Stimulated activated naive CD8-positive, alpha-beta T cell treated with anti-CD3 and anti-CD28 coated beads, Interleukin-15, Interleukin-2, amounts not matched to agents 100 U/mL and 50 U/mL, for 24 hours (primary cell): ENCODE data around the gene DLX5.
A peak's percentile ranks its signal among the peaks of the same experiment; 100 is the strongest.
"Not testable (repeated sequence)": the region's sequence is repeated elsewhere in the genome, so short reads cannot be mapped to it uniquely, and the experiment has no call there.

ENCODE experiments used
- ATAC-seq: fragments of 150-1000 bp; cut with Tn5 transposase; one replicate; pipeline ENCODE4 v1.10.0; 2021
- DNase-seq: peaks from one replicate; pipeline ENCODE4 v3.0.0; 2021

Gene DLX5

DNA sequence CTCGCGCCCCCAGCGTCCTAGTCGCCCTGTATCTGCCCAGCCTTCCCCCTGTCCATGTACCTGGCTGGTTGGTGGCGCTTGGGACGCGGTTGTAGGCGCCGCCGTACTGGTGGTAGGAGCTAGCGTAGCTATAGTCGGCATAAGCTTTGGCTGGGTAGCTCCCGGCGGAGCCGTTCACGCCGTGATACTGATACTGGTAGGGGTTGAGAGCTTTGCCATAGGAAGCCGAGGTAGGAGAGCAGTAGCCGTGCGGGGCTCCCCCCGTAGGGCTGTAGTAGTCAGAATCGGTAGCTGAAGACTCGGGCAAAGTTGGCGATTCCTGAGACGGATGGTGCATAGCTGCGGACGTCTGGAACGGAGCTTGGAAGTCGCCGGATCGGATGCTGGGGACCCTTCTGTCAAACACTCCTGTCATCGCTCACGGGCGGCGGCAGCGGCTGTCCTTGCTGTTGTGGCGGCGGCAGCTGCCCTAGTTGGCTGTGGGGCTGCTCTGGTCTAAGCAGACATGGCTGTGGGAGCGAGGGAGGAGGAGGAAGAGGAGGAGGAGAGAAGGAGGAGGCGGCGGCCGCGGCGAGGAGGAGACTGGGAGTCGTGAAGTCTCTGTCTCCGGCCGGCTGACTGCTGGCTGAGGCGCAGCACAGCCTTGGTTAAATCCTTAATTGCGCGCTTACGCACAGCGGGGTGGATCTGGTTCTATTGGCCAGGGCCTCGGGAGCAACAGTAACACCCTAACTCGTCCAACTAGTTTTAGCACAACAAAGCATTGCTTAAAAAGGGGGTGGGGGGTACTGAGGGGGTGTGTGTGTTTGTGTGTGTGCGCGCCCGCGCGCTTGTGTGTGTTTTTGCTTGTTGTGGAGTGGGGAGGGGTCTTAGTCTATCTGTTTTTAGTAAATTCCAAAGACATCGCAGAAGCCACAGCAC, at the start of gene DLX5:
DLX5 (minus strand) TSS at position 623 of the 921 bp plus-strand sequence; CDS start at position 415, 208 bp downstream.
- DNase-seq (no peak), ATAC-seq (no peak)

DNA sequence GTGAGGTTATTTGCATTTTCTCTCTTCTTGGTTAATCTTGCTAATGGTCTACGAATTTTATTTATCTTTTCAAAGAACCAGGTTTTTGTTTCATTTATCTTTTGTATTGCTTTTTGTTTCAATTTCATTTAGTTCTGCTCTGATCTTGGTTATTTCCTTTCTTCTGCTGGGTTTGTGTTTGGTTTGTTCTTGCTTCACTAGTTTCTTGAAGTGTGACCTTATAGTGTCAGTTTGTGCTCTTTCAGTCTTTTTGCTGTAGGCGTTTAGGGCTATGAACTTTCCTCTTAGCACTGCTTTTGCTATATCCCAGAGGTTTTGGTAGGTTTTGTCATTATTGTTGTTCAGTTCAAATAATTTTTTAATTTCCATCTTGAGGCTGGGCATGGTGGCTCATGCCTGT, 47.4 kb upstream of the DLX5 start:
- ATAC-seq, DNase-seq: not testable (repeated sequence)

DNA sequence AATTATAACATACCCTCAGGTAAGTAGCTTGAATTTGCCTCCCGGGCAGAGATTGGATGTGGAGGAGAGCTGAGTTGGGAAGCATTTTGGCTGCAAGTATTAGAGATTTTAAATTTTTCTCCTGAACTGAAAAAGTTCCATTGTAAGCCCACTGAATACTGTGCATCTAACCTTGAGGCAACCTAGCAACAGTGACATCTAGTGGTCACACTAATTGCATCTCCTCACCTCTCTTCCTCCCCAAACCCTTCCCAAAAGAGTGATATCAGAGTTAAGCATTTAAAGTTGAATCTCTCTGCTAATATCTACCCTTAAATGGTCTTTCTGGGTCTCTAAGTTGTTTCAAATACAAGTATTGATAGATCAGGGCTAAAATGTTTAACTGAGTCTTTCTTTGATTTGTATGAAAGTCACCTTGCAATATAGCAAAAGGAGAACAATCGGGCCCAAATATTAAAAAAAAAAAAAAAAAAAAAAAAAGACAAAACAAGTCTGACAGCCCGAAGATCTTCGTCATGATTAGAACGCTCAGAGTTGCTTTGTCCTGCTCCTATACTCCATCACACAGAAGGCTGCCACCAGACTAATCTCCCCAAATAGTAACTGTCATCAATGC, 40.4 kb upstream of the DLX5 start:
- DNase-seq (peak; percentile 9), ATAC-seq (no peak)

DNA sequence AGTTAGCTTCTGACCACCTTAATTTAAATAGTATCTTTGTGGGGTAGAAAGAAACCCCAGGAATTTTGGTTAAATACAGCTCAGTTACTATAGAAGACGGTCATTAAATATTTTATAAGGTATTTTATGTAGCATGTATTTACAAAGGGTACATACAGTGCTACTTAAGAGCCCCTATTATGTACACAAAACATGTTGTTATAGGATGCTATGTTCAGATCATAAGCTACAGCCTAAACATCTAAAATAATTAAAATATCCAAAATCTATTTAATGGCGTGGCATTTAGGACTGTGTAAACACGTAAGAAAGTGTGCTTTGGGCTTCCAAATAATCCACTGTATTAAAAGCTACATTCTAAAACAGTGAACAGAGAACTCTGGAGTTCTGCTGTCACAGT, 39.4 kb upstream of the DLX5 start:
- DNase-seq = no peak

DNA sequence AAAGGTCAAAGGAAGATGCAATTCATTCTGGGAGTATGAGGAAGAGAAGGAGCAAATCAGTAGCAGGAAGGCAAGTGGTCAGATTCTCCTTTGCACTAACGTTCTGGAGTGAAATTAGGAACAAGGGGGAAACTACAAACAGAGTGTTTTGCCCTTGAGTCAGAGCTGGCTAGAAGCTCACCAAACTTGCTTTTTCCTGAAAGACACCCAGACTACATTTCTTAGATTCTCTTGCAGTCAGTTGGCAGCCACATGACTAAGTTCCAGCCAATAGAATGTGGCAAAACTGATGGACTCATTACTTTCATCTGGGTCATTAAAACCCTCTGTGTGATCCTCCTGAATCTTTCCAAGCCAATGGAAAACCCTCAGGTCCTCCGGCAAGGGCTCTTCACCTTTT, 18.6 kb upstream of the DLX5 start:
- ATAC-seq (no peak), DNase-seq (no peak)

More for the DNA sequence above, 39.4 kb upstream of the DLX5 start:
- ATAC-seq = no peak

DNA sequence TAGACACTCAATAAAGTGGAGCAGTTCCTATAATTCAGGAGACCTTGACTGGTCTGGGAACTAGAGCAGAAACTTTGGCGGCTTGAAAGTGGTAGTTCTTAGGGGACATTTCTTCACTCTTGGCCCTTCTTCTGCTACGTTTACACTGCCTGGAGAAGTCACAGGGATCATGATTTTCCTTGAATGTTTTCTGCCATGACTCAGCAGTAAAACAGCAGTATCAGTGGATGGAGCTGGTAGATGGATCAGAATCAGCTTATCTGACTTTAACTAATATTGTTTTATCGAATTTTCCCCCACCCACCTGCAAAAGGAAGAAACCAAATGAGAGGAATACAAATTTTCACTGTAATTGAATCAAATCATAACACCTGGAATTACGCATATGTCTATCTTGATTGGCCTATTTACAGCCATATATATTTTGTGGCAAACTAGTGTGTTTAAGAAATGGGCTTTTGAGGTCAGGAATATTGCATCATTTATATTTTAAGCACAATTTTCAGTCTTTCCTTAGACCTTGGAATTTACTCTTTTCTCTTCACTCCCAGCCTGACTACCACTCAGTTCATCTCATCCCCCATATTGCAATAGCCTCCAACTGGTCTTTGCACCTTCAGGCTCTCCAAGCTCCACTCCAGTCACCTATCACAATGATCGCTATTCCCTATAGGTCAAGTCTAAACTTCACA, 14.9 kb upstream of the DLX5 start:
- ATAC-seq = no peak

DNA sequence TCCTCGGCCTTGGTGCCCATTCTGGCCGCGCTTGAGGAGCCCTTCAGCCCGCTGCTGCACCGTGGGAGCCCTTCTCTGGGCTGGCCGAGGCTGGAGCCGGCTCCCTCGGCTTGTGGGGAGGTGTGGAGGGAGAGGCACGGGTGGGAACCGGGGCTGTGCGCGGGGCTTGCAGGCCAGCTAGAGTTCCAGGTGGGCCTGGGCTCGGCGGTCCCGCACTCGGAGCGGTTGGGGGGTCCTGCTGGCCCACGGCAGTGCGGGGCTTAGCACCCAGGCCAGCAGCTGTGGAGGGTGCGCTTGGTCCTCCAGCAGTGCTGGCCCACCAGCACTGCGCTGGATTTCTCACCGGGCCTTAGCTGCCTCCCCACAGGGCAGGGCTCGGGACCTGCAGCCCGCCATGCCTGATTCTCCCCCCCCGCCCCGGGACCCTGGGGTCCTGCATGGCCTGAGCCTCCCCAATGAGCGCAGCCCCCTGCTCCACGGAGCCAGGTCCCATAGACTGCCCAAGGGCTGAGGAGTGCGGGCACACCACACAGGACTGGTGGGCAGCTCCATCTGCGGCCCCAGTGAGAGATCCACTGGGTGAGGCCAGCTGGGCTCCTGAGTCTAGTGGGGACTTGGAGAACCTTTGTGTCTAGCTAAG, 9.7 kb upstream of the DLX5 start:
- DNase-seq, ATAC-seq: not testable (repeated sequence)

More for the DNA sequence above, 14.9 kb upstream of the DLX5 start:
- DNase-seq = no peak

DNA sequence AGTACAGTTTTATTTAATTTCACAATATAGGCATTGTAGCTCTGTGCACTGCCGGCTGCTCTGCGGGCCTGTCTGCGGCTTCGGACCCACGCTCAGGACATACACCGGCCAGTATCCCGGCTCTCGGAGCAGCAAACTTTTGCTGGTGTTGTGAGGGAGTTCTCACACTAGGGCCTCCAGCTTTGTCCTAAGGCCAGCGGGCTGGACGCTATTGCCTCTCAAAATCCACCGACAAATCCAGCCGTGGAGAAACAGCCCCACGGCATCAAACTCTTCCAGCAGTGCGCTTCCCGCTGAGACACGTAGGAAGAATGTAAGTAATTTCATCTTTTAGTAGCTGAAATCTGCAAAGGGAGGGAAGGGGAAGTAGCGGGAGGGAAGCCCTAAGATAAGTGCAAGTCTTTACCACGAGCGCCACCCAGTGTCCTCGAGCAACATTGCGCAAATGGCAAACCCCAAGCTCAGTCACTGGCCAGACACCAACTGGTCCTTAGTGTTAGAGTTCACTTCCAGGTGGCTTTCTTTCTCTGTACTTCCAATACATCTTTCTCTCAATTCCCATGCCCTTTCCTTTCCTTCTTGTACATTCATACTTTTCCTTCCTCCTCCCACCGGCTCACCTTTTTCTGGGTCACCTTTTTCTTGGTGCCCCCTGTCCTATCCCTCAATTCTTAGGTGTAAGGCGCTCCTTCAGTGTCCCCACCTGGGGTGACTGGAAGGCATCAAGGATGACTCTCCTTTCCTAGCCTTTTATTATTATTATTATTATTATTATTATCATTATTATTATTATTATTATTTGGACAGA, 3.0 kb upstream of the DLX5 start:
- ATAC-seq = peak; percentile 60

DNA sequence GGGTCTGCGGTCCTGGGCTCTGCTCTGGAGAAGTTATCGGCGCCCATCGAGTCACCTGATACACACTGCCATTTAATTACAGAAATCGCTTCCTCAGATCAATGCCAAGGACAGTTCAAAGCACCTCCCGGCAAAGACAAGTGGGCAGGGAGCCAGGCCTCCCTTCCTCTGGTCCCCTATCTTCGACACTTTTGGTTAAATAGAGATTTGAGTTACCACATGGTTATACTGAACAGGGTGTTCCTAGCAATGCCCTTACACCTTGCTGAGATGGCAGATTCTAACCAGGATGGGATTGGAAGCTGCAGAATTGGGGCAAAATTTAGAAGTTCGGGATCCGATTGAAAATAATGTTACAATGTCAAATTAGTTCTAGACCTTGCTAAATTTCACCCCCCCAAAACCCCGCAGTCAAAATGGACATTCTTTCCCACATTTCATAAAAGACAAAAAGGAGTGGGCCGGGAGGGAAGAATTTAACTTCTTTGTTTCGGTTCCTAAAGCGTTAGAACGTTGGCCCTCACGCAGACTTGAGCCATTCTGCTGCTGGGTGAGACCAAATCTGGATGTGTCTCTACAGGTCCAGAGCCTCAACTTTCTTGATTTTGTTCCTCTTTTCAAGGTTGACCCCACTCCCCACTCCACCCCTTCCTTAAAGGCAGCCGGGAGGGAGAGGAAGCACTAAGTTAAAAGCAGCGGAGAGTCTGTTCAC, 2.2 kb upstream of the DLX5 start:
- no peak for DNase-seq
- ATAC-seq = no peak

More for the DNA sequence above, 3.0 kb upstream of the DLX5 start:
- peak; percentile 71 for DNase-seq

DNA sequence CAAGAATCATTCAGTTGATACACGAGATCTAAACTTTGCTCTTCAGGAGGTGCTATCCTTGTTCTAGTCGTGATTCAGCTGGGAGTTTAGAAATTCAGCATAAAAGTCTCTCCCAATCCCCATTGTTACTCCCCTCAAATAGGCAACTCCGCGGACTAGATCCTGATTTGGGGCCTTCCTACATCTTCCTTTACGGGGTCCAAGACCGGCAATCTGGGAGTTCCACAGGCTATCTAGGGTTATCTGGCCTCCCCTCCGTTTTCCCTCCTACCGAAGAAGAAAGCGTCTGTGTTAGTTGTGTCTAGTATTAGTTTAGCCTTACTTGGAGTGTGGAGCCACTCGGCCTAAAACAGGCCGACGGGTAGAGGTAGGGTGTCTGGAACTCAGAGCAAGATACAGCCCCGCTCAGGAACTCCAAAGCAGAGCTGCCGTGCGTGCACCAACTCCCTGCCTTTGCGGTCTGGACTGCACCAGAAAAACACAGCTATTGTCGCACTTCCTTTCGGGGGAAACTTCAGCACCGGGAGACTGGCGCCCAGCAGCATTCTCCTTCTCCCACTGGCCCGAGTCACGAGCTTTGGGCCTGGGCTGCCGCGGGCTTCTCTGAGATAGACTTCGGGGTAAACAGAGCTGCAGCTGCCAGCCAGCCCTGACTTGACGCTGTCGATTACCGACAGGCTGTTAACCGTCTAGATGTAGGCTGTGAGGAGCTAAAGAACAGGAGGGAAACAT, 1.5 kb upstream of the DLX5 start:
- ATAC-seq (no peak), DNase-seq (no peak)

DNA sequence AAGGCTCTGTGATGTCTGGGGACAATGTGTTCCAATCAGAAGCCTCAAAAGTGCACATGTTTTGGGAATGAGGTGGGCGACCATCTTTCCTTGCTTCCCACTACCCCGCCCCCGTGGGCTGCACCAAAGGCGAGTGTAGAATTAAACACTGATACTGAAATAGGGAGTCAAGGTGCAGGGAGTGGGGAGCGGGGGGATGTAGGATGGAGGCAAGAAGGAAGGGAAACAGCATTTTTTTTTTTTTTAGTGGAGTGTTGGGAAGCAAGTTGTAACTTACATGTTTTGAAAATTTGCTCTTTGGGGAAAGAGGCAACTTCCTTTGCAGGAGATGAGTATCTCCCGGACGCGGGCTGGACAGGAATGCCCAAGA, 484 bp upstream of the DLX5 start:
- ATAC-seq (no peak), DNase-seq (no peak)

DNA sequence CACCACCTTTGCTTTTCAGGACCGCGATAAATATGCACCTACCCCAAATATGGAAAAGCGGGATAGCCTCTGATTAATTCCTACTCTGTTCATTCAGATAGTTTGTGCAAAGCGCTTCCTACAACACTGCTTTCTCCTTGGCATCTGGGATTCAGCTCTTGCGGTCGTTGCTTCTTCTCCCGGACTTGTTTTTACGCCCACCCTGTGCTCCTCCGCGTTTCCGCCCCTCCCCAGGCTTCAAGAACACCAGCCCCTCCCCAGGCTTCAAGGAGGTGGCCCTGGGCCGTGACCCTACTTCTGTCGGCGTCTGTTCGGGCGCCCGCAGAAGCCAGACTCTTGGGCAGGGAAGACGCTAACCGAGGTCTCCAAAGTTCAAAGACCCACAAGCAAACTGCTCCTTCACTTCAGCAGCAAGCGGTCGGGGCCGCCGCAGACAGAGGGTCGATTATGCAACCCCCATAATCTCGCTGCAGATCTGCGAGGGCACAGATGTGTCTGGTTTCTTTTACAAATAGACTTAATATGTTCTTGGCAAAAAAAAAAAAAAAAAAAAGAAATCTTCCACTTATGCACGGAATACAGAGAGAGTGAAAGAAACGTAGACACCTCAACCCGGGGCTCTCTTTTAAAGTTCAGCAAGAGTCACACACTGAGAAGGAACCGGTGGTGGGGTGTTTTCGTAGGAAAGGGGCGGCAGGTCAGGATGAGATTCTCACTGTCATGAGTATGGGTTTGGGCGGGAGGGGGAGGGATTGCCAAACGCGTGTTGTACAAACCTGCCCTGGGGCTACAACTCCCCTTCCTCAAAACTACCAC, 1.9 kb downstream of the DLX5 start:
- DNase-seq (no peak), ATAC-seq (no peak)

DNA sequence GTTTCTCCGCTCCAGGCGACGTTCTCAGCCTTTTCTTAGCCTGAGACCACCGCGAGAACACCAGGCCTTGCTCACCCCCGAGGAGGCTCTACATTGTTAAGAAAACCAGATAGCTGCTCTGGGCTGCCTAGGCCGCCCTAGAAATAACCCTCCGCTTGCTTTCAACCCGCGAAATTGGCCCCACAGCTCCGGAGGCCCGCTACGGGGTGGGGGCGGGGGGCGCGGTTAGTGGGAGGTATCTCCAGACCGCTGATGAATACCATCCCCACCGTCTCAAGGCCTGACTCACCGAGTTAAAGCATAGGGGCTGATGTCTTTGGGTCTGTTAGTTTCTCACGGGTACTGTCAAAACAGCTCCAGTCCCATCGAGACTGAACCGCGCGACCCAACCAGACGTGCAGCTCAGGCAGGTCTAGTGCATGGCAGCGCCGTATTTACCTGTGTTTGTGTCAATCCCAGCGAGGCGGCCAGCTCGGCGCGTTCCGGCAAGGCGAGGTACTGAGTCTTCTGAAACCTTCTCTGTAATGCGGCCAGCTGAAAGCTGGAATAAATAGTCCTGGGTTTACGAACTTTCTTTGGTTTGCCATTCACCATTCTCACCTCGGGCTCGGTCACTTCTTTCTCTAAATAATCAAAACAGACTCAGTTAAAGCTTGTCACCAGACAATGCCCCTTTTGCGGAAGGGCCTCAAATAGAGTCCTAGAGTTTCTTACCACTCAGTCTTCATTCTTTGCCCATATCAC, 2.7 kb downstream of the DLX5 start:
- ATAC-seq = no peak
- no peak for DNase-seq

DNA sequence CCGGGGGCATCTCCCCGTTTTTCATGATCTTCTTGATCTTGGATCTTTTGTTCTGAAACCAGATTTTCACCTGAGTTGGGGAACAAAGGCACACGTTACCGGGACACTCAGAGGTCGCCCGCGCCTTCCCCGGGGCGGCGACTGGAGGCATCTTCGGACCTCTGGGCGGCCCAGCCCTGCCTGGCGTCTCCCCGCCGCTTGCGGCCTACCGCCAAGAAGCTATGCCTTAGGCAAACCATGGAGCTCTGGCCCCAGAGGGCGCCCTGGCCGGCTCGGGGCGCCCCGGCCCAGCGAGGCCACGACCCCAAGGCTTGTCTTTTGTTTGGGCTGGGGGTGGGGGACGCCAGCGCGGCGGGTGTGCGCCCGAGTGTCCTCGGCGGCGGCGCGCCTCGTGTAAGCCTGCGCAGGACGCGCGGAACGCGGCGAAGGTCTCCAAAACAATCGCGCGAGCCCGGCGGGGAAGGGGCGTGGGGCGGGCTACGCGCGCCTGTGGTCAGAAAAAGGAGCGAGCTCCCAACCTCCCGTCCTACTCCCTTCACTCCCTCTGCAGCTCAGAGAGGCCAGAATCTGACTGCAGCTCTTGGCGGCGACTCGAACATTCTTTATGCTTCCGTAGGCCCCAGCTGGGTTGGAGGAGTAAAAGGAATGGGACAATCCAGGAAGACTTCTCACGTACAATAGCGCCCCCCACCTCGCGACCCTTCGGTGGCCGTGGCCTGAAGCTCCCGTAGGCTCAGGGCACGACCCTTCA, 3.5 kb downstream of the DLX5 start:
- no peak for ATAC-seq
- DNase-seq = no peak

DNA sequence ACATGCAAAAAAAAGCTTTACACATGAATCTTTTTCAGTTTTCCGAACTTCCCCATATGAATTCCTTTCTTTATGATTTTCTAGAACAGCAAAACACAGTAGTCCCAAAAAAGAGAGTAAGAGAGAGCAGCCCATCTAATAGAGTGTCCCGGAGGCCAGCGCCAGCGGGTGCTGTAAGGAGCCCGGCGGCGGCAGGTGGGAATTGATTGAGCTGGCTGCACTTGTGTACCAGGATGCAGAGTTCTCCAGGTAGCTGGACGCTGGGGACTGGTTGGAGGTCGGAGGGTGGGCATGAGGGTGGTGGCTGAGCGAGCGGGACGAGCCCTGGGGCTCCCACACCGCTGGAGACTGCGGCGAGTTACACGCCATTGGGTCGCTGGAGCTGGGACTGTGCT, 4.0 kb downstream of the DLX5 start:
- ATAC-seq = no peak
- DNase-seq = no peak

DNA sequence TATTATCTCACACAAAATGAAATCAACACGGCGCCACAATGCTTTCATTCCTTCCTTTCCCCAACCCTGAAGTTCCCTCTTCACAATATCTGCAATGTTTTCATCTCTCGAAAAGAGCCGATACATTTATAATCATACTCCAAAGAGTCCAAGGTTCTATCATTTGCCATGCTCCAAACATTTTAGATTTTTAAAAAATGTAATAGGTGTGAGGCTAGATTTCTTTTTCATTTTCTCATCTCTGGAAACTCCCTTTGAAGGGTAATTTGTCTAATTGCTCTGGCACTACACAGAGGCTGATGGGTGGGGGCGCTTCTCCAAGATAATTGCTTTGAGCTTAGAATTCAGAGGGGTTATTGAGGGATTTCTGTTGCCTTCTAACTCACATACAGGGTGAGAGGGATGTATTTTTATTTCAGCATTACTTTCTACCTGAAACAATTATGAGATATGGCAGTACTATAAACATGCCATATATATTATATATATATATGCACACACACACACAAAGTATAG, 4.9 kb downstream of the DLX5 start:
- ATAC-seq (no peak), DNase-seq (no peak)

DNA sequence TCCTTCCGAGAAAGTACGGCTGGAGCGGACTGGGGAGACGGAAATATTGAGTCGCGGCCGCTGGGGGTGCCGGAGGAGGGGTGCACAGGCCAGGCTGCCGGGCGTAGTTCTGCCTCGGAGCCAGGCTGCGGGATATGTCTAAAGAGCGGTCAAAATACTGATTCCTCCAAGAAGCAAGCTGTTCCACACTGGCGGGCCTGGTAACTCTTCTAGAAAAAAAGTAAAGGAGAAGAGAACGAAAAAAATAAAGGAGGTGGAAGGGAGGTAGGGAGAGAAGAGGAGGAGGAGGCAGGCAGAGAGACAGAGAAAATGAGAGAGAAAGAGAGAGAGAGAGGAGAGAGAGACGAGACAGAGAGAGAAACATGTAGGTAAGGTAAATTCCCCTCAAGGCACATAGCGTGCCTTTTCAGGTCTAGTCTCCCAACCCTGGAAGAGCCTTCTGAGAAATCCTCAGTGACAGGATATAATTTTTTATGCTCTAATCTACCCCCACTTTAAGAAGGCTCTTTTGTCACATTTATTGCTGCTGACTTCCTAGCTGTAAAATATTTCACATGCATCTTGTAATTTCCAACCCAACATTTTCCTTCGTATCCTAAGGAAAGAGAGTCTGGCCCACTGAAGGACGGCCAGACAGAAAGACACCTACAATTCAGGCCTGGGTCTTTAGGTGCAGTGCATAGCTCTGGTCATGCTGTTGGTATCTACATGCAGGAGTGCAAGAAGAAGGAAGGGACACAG, 5.7 kb downstream of the DLX5 start:
- no peak for DNase-seq
- no peak for ATAC-seq
